ENCODE results near the gene AMPD3.

DNA sequence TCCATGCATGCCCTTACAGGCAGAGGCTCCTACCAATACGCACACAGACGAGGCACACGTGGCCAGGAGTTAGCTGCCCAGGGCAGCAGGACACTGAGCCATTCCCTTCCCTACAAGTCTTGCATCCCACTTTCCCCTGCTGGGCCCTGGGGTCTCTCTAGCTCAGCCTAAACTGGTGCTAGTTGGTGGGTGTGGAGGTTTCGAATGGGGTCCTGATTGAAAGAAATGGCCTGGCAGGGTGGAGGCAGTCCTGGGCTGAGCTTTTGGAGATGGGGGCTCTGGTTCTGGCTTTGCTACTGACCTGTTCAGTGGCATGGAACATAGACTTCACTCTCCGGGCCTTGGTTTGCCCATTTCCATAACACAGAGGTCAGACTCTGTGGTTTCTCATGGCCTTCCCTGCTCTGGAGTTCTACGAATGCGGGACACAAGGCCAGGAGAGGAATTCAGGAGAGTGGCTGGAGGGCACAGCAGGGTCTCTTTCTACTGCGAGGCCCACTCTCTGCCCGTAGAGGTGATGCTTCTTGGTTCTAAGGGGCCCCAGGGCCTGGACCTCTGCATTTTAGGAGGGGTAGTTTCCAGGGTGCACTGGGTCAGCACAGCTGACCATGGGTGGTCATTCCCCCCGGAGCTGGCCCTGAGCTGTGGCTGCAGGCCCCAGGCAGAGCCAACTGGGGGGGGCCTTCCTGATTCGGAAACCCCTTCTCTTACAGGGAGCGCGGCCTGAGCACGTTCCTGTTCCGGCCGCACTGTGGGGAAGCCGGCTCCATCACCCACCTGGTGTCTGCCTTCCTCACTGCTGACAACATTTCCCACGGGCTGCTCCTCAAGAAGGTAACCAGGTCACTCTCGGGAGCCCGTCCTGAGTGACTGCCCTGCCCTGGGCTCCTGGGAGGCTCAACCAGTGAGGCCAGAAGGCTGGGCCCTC is 46.0 kb downstream of the AMPD3 start:
- TF ChIP-seq, protein P1, sequence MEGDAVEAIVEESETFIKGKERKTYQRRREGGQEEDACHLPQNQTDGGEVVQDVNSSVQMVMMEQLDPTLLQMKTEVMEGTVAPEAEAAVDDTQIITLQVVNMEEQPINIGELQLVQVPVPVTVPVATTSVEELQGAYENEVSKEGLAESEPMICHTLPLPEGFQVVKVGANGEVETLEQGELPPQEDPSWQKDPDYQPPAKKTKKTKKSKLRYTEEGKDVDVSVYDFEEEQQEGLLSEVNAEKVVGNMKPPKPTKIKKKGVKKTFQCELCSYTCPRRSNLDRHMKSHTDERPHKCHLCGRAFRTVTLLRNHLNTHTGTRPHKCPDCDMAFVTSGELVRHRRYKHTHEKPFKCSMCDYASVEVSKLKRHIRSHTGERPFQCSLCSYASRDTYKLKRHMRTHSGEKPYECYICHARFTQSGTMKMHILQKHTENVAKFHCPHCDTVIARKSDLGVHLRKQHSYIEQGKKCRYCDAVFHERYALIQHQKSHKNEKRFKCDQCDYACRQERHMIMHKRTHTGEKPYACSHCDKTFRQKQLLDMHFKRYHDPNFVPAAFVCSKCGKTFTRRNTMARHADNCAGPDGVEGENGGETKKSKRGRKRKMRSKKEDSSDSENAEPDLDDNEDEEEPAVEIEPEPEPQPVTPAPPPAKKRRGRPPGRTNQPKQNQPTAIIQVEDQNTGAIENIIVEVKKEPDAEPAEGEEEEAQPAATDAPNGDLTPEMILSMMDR (IDR thresholded peaks at IDR 0.05), result no peak
- TF ChIP-seq POLR2AphosphoS5 (IDR thresholded peaks at IDR 0.05), result no peak

Data from sigmoid colon (tissue), 4 donors.